Fibroblast of skin of back (primary cell): ENCODE measurements around the gene BCAS3.
"Not testable (repeated sequence)": the region's sequence is repeated elsewhere in the genome, so short reads cannot be mapped to it uniquely, and the experiment has no call there.

Source experiments
- DNase-seq: peaks from one replicate; pipeline ENCODE4 v3.0.0-alpha.2; 2013

Gene BCAS3

GRCh38 chr17:60747069-60747808 is 69.6 kb downstream of the BCAS3 start:
- no peak for DNase-seq

GRCh38 chr17:60748204-60748603 is 70.6 kb downstream of the BCAS3 start:
- no peak for DNase-seq

GRCh38 chr17:60749050-60749449 is 71.4 kb downstream of the BCAS3 start:
- no peak for DNase-seq

GRCh38 chr17:60749708-60750107 is 72.1 kb downstream of the BCAS3 start:
- DNase-seq, result no peak

- no peak for DNase-seq
Observed at GRCh38 chr17:60750640-60751039, 73.0 kb downstream of the BCAS3 start.

GRCh38 chr17:60751884-60752283 is 74.2 kb downstream of the BCAS3 start:
- DNase-seq, result no peak

- DNase-seq, result no peak
Observed at GRCh38 chr17:60752873-60753577, 75.4 kb downstream of the BCAS3 start.

- DNase-seq, result no peak
Observed at GRCh38 chr17:60754057-60754604, 76.5 kb downstream of the BCAS3 start.

- DNase-seq, result not testable (repeated sequence)
Observed at GRCh38 chr17:60756798-60757197, 79.1 kb downstream of the BCAS3 start.

GRCh38 chr17:60757437-60757836 is 79.8 kb downstream of the BCAS3 start:
- no peak for DNase-seq

GRCh38 chr17:60759756-60760155 is 82.1 kb downstream of the BCAS3 start:
- no peak for DNase-seq

GRCh38 chr17:60761301-60761700 is 83.7 kb downstream of the BCAS3 start:
- not testable (repeated sequence) for DNase-seq

GRCh38 chr17:60766778-60767190 is 89.1 kb downstream of the BCAS3 start:
- no peak for DNase-seq

GRCh38 chr17:60767744-60768308 is 90.2 kb downstream of the BCAS3 start:
- DNase-seq, result no peak

- no peak for DNase-seq
Observed at GRCh38 chr17:60769327-60769726, 91.7 kb downstream of the BCAS3 start.

GRCh38 chr17:60770946-60771422 is 93.3 kb downstream of the BCAS3 start:
- DNase-seq, result no peak

GRCh38 chr17:60771621-60772020 is 94.0 kb downstream of the BCAS3 start:
- not testable (repeated sequence) for DNase-seq

GRCh38 chr17:60773552-60773951 is 95.9 kb downstream of the BCAS3 start:
- DNase-seq, result no peak

GRCh38 chr17:60781880-60782412 is 104.3 kb downstream of the BCAS3 start:
- DNase-seq, result no peak

- no peak for DNase-seq
Observed at GRCh38 chr17:60782742-60783141, 105.1 kb downstream of the BCAS3 start.

- DNase-seq, result no peak
Observed at GRCh38 chr17:60790205-60790604, 112.6 kb downstream of the BCAS3 start.

GRCh38 chr17:60792250-60792898 is 114.7 kb downstream of the BCAS3 start:
- no peak for DNase-seq

GRCh38 chr17:60798576-60798975 is 120.9 kb downstream of the BCAS3 start:
- no peak for DNase-seq
